T47D (cell line): Measurements from ENCODE around the gene ERMN.

ENCODE experiments used
- DNase-seq, 2 experiments: peaks; one replicate each; pipeline versions ENCODE4 v3.0.0 to v3.0.0-alpha.2; 2011 to 2012; ENCODE audit warnings: low read depth in 1 of 2, low spot score in 1 of 2
- JUND ChIP-seq: IDR thresholded peaks from 2 replicates; pipeline ENCODE4 v1.6.1; 2012; ENCODE audit warnings: low read depth
- in situ Hi-C: cut with HindIII; loops from 2 replicates; pipeline ENCODE4 v1.10.0; 2016; ENCODE audit warnings: low sequenced_read_pairs, low pct_unique_long_range_greater_than_20kb

Gene ERMN

GRCh38 chr2:157269060-157269459, 56.6 kb downstream of the ERMN start:
- no peak for TF ChIP-seq JUND
- in situ Hi-C loops, result no loop called here
- DNase-seq, result peak in 1 of 2 experiments; percentile 19
